ENCODE results near the gene SAMD11. TPM values are rescaled to one million over a fixed set of nuclear protein-coding genes. Genes with fewer than 3 reads are reported as not detected.

Gene SAMD11, protein sequence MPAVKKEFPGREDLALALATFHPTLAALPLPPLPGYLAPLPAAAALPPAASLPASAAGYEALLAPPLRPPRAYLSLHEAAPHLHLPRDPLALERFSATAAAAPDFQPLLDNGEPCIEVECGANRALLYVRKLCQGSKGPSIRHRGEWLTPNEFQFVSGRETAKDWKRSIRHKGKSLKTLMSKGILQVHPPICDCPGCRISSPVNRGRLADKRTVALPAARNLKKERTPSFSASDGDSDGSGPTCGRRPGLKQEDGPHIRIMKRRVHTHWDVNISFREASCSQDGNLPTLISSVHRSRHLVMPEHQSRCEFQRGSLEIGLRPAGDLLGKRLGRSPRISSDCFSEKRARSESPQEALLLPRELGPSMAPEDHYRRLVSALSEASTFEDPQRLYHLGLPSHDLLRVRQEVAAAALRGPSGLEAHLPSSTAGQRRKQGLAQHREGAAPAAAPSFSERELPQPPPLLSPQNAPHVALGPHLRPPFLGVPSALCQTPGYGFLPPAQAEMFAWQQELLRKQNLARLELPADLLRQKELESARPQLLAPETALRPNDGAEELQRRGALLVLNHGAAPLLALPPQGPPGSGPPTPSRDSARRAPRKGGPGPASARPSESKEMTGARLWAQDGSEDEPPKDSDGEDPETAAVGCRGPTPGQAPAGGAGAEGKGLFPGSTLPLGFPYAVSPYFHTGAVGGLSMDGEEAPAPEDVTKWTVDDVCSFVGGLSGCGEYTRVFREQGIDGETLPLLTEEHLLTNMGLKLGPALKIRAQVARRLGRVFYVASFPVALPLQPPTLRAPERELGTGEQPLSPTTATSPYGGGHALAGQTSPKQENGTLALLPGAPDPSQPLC
- 0.20 TPM in 1 of 2 replicates, not detected in the other for total RNA-seq

DNA sequence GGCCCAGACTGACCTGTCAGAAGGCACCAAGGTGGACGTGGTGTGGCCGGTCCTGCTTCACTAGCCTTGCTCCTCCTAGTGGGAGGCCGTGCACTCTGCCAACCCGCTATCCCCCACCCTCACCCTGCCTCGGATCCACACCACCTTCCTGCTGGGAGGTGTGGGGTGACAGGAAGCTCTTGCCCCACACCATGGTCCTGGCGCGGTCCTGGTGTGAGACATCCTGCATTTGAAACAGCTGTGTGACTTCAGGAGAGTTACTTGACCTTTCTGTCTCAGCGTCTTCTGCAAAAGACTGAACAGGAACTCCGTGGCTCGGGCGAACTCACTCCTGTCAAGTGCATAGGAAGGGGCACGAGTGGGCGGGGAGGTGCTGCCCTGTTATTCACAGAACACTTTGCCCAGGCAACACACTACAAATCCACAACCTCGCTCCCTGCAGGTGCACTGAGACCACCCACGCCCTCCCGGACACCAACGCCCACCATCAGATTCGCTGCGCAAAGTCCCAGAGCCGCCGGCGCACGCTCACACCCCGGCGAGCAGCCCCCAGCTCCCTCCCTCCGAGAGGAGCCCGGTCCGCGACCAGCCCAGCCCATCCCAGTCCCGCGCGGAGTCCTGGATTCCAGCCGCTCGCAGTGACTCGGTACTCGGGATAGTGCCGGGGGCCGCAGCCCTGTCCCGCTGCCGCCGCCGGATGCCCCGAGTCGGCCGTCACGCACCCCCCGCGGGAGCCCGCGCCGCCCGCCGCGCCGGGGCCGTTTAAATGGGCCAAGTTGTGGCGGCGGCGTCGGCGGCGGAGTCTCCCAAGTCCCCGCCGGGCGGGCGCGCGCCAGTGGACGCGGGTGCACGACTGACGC is at the start of gene SAMD11:
Gene SAMD11 (plus strand): TSS at position 793 of the 860 bp plus-strand sequence. CDS start 509 bp downstream, outside the sequence.

DNA sequence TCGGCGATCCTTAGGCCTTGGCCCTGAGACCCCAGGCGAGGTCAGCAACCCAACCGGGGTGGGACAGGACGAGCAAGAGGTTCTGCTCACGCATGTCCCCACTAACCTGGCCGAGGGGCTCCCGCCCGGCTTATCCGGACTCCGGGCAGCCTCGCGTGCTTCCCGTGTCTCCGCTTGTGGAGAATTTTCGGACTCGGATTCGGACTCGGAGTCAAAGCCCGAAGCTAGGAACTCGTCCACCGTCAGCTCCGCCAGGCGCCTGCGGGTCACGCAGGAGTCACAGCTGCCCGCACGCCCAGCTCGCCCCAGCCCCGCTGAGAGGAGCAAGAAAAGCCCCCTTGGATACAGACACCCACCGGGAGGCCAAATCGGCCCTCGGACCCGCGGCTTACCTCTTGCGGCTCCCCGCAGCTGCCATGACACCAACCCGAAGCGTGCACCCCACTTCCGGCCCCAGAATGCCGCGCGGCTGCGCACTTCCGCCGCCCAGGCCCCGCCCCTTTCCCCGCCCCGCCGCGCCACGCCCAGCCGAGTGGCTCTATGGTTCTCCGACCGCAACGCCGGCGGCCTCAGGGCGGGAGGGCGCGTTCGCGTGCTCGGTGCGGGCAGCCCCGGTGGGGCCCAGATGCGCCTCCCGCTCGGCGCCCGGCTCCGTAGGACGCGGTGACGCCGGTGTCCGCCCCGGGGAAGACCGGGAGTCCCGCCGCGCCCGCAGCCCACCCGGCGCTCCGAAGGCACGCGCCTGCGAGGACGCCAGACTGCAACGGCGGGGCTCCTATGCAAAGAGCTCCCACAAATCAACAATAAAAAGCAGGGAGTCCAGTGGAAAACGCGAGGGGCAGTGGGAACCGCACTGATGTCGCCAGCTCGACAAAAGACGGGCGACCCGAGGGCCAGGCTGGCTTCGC is 35.4 kb downstream of the SAMD11 start, which contains the start of gene NOC2L:
Gene NOC2L (minus strand): TSS at position 434 of the 908 bp plus-strand sequence. CDS start 16 bp downstream, at position 418.

GRCh38 chr1:960363-961131 is 36.8 kb downstream of the SAMD11 start, which contains the start of gene KLHL17:
Gene KLHL17 (plus strand): TSS chr1:960584. CDS start chr1:960694, 110 bp downstream.

DNA sequence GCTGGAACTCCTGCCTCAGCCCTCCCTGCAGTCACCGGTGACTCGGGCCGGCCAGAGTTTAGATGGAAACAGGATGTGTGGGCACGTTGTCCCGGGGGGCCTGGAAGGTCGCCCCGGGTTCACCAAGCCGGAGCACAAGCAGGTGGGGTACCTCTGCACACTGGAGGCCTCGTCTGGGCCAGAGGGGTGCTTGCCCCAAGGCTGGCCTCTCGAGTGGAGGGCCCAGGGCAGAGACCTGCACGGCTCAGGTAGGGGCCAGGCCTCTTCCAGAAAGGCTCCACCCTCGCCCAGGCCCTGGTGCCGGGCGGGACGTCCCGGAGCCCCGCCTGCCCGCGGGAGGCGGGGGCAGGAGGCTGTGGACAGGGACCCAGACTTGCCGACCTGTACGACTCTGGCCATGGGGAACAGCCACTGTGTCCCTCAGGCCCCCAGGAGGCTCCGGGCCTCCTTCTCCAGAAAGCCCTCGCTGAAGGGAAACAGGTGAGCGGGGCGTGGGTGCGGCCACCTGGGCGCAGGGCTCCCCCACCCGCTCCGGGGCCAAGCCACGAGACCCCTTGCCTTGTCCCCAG is 42.5 kb downstream of the SAMD11 start, which contains the start of gene PLEKHN1:
Gene PLEKHN1 (plus strand): TSS at position 348 of the 569 bp plus-strand sequence. CDS start 50 bp downstream, at position 398.

DNA sequence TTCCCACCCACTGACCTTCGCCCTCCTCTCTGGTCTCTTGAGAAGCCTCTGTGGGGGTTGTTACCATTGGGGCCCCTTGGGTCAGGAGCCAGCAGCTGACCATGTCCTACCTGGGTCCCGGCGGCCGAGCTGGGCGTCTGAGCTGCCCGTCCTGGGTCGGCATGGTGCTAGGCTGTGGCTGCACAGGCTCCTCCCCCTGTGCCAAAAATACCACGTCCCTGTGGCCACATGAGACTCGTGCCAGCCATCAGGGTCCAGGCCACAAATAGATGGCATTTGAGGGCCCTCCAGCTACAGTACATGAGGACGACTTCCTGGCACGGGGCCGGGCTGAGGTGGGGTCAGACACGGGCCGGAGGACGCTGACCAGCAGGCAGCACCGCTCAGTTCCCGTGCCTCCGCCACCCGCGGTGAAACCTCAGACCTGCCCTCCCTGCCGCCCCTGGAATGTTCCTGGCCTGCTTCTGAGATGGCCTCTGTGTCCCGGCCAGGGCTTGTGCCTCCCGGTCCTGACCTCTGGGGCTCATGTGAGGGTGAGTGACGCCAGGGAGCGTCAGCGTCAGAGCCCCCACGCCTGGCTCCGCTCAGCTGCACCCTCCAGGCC is 58.3 kb downstream of the SAMD11 start, which contains the start of gene PERM1:
Gene PERM1 (minus strand): TSS at position 139 of the 604 bp plus-strand sequence. CDS start 1,064 bp downstream, outside the sequence.

Other genes with a start within 250 kb of the SAMD11 start
- gene OR4F16, start 237.3 kb upstream of the SAMD11 start, total RNA-seq: not detected in 2 replicates
- gene NOC2L, start 35.3 kb downstream of the SAMD11 start, total RNA-seq: 76.7 and 99.4 TPM in 2 replicates
- 3.8 and 4.2 TPM in 2 replicates for gene KLHL17, start 36.7 kb downstream of the SAMD11 start, total RNA-seq
- 0.80 and 1.3 TPM in 2 replicates for gene PLEKHN1, start 42.6 kb downstream of the SAMD11 start, total RNA-seq
- gene PERM1, start 58.2 kb downstream of the SAMD11 start, total RNA-seq: not detected in 2 replicates
- 12.7 and 14.3 TPM in 2 replicates for gene HES4, start 76.2 kb downstream of the SAMD11 start, total RNA-seq
- gene ISG15, start 89.6 kb downstream of the SAMD11 start, total RNA-seq: 865 and 904 TPM in 2 replicates
- 107 and 115 TPM in 2 replicates for gene AGRN, start 96.2 kb downstream of the SAMD11 start, total RNA-seq
- not detected in 2 replicates for gene RNF223, start 150.4 kb downstream of the SAMD11 start, total RNA-seq
- 14.0 and 15.6 TPM in 2 replicates for gene C1orf159, start 192.2 kb downstream of the SAMD11 start, total RNA-seq
- gene TTLL10, start 250.0 kb downstream of the SAMD11 start, total RNA-seq: not detected in 2 replicates